GM21423 (cell line): ENCODE measurements around the gene FIGNL2.

ENCODE experiments used
- ATAC-seq: cut with Tn5 transposase; IDR thresholded peaks from one replicate; pipeline ENCODE4 v1.9.1; 2021; ENCODE audit warnings: mild to moderate bottlenecking, moderate library complexity; ENCODE audit not compliant: unreplicated experiment

Gene FIGNL2

DNA sequence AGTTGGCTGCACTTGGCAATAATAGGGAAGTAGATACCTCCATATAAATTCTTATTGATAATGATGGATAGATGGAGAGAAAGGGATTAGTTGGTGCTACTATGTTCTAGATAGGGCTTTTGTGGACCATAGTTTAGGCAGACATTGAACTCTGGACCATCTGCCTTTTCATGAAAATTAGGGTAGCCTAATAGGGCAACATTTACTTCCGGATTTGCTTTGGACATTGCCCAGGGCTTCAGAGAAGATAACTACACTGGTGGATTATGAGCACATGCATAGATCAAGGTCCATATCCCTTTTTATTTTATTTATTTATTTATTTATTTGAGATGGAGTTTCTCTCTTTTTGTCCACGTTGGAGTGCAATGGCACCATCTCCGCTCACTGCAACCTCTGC is 70.5 kb downstream of the FIGNL2 start:
- no peak for ATAC-seq

DNA sequence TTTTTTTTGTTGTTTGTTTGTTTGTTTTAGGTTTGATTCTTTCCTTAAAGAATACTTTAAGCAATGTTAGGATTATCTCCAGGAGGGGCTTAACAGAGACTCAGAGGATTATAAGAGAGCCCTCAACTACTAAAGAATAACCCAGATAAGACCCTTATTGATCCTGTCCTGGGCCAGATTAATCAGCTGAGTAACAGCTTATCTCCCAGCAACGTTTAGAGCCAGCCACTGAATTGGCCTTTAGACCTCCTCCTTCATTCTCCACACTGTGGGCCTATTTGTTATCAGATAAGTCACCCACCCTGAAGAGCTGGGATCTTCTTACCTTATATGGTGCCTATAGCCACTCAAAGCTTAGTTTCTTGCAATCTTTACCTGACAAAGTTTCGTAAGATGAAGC is 71.1 kb downstream of the FIGNL2 start:
- ATAC-seq: no peak

- ATAC-seq: no peak
These were observed 73.6 kb downstream of the FIGNL2 start for GRCh38 chr12:51774933-51775332.

DNA sequence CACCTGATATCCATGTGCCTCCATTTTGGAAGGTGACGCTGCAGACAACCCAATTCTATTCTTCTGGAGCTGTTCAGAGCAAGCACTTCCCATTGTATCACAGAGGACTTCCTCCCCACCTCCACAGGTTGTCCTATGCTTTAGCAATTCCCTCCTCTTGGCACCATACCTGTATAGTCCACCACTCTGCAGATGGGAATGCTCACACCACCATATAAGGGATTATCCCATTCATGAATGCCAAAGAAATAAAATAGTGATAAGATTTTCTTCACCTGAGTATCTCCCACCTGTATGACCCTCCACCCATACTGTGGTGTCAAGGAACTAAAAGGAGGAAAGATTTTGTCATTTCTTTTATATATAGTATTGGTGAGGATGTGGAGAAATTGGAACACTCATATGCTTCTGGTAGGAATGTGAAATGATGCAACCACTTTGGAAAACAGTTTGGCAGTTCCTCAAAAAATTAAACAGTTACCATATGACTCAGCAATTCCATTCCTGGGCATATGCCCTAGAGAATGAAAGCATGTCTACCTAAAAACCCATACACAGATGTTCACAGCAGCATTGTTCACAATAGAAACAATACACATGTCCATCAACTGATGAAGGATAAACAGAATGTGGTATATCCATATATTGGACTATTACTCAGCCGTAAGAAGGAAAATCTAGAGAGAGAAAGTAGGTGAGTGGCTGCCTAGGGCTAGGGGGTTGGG is 75.2 kb downstream of the FIGNL2 start:
- ATAC-seq: no peak

GRCh38 chr12:51771008-51771407 is 77.5 kb downstream of the FIGNL2 start:
- no peak for ATAC-seq
